Uterus (tissue), 4 donors: Measurements from ENCODE around the gene SLC26A6. TPM values are rescaled to one million over a fixed set of nuclear protein-coding genes. Genes with fewer than 3 reads are reported as not detected.
A peak's percentile ranks its signal among the peaks of the same experiment; 100 is the strongest.

Experiments used
- DNase-seq, 2 donors: peaks; one replicate each; pipeline ENCODE4 v3.0.0-alpha.2; 2019 to 2020
- H3K27ac ChIP-seq, 2 donors: fragments of 200-600 bp; sonication (generic); 1 replicate in 1 of 2; 2 replicates in 1 of 2; pipeline ENCODE4 v1.5.1; 2016 to 2018
- H3K27me3 ChIP-seq, 2 donors: fragments of 200-600 bp; sonication (generic); one replicate each; pipeline ENCODE4 v1.5.1; 2018 to 2019; ENCODE audit warnings: control low read depth in 1 of 2
- H3K36me3 ChIP-seq, 2 donors: fragments of 200-600 bp; sonication (generic); one replicate each; pipeline ENCODE4 v1.5.1; 2019; ENCODE audit warnings: control low read depth in 1 of 2
- H3K4me1 ChIP-seq, 2 donors: fragments of 200-600 bp; sonication (generic); one replicate each; pipeline ENCODE4 v1.5.1; 2018 to 2019; ENCODE audit warnings: control low read depth in 1 of 2
- H3K4me3 ChIP-seq, 2 donors: fragments of 200-600 bp; sonication (generic); 1 replicate in 1 of 2; 2 replicates in 1 of 2; pipeline ENCODE4 v1.5.1; 2018 to 2019; ENCODE audit warnings: mild to moderate bottlenecking in 1 of 2
- H3K9me3 ChIP-seq, 2 donors: fragments of 200-600 bp; sonication (generic); one replicate each; pipeline ENCODE4 v1.5.1; 2019; ENCODE audit warnings: control low read depth in 1 of 2
- CTCF ChIP-seq, 4 experiments: fragments of 200-600 bp in 2 of 4; fragments of 450-650 bp in 2 of 4; sonication (generic) in 2 of 4; IDR thresholded peaks; one replicate each; pipeline ENCODE4 v1.5.1; 2016 to 2019; ENCODE audit warnings: antibody characterized with exemption in 4 of 4, mild to moderate bottlenecking in 2 of 4, moderate library complexity in 1 of 4
- POLR2A ChIP-seq, 2 donors: fragments of 450-650 bp; IDR thresholded peaks; one replicate each; pipeline ENCODE4 v1.6.1; 2016; ENCODE audit warnings: antibody characterized with exemption in 2 of 2, mild to moderate bottlenecking in 1 of 2, moderate library complexity in 1 of 2
- intact Hi-C: fragments of 100-400 bp; cut with DNase I; formaldehyde crosslinking; loops from one replicate; pipeline ENCODE4 v1.15.1; 2023; ENCODE audit warnings: low total_unique reads
- total RNA-seq, 4 donors: library from RNA; depleted of rRNA in 3 of 4; stranded (reverse); fragments of >200 nt in 3 of 4; gene quantifications; one replicate each; pipeline versions ENCODE4 v1.1.0 to v1.2.4, GENCODE V29; 2014 to 2023
- donor health status: DM: yes; HTN: yes; CAD: no.

The SLC26A6 gene
- total RNA-seq, 4 donors from 2014 or later, result 0.59 to 98.1 (median 15.2) TPM

DNA sequence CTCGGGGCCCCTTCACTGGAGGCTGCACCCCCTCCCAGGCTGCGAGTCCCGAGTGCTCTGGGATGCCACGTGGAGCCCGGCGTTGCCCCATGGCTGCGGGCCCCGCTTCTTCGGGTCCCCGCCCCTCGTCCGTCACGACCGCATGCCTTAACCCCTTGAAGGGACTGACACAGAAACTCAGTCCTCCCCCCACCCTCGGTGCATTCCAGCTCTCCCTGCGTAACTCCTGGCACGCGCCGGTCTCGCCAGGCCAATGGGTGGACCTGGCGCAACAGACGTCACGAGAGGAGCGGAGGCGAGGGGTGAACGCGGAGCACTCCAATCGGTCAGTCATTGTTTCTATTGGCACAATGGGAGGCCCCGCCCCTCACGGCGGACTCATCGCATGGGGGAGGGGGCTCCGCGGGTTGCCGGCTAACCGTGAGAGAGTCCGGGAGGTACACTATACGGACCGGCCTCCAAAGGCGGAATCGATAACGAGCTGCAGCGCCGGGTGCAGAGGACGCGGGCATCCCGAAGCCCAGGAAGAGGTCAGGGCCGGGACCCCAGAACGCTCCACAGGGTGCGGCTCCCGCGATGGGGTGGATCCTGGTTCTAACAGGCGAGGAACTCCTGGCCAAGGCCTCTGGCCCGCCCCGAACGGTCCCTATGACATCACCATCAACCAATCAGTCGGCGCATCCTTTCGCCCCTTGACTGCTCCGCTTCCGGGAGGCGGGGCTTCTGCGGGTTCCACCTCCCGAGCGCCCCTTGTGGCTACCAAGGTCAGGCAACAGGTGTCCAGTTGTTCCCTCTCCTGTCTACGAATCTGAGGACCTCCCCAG, 28.4 kb upstream of the SLC26A6 start:
- H3K9me3 ChIP-seq, result no peaks in the 10 kb centered on the region
- peak; percentile 83 to 94 for DNase-seq
- peak overlapping the region; percentile 80 for H3K27ac ChIP-seq
- no peaks in the 10 kb centered on the region for H3K36me3 ChIP-seq
- H3K27me3 ChIP-seq, result peaks cover 0 to 5% of the 10 kb centered on the region in 2 donors
- peaks cover 0 to 12% of the 10 kb centered on the region in 2 donors for H3K4me1 ChIP-seq
- TF ChIP-seq CTCF (IDR thresholded peaks at IDR 0.05), result peak; percentile 52 to 71 (median 64)
- TF ChIP-seq POLR2A (IDR thresholded peaks at IDR 0.05), result peak; percentile 13 to 64
- intact Hi-C loops, result no loop called here
- H3K4me3 ChIP-seq, result peak overlapping the region; percentile 33 to 41

DNA sequence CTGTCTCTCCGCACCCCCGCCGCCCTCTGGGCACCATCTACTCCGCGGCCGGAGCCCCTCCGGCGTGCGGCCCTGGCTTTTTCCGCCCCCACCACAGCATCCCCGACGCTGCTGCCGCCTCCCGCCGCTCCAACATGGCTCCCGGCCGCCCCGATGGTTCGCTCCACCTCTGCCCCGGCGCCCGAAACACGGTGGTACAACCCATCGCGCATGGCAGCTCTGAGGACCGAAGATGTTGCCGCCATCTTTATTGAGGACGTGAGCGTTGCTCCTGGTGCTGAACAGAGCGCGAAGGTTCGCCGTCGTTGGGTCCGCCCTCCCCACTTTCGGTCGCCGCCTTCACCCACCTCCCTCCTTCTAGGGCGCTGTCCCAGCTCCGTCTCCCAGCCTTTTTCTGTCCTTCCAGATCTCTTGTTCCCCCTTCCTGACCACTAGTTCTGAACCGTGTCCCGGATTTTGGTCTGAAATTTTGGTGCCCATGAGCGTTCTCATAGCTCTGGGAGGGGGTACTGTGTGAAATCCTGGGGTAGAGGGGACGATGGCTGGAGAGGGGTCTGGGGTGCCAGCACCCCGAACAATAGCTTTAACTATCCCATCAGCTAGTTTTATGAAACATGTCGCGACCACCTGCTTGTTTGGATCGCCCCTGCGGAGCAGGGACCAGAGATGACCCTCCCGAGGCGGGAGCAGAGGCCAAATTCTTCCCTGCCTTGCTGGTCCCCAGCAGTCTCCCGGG, 27.7 kb upstream of the SLC26A6 start, which contains the start of gene CELSR3:
TSS of gene CELSR3 (minus strand) at position 134 of the 736 bp plus-strand sequence. CDS start 252 bp downstream, outside the sequence.
- Histone ChIP-seq H3K4me3 (peak within 1 kb of the TSS; percentile 33 to 41), H3K9me3 (no peaks in the 10 kb centered on the region), H3K4me1 (peaks cover 0 to 12% of the 10 kb centered on the region in 2 donors), H3K27ac (peak within 1 kb of the TSS; percentile 80), H3K27me3 (peaks cover 0 to 5% of the 10 kb centered on the region in 2 donors), H3K36me3 (no peaks in the 10 kb centered on the region)
- peak; percentile 48 to 70 for DNase-seq
- intact Hi-C loops, result no loop called here
- no peak for TF ChIP-seq POLR2A (IDR thresholded peaks at IDR 0.05)
- TF ChIP-seq CTCF (IDR thresholded peaks at IDR 0.05), result no peak

DNA sequence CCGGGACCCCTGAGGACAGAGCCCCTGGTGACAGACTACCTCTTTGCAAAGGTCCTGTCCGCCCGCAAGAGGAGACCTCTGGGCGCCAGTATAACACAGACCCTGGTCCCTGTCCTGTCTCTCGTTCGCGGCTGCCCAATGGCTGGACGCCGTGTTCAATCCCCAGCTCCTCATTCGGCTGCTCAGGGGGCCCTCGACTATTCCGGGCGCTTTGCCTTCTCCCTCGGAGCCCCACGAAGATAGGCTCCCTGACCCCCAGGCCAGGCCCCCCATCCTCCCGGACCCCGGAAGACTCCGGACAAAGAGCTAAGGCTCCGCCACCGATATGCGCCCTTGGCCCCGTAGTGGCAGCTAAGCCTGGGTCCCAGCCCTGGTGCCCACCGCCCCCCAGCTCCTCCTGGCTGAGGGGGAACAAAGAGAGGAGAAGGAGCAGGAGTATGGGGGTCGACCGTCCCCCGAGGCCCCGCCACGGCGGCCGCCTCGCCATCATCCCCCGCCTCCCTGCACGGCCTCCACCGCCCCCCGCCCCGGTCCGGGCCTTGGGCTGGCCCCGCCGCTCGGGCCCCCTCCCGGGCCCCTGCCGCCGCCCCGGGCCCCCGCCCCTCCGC, 27.0 kb upstream of the SLC26A6 start:
- no peaks in the 10 kb centered on the region for H3K36me3 ChIP-seq

DNA sequence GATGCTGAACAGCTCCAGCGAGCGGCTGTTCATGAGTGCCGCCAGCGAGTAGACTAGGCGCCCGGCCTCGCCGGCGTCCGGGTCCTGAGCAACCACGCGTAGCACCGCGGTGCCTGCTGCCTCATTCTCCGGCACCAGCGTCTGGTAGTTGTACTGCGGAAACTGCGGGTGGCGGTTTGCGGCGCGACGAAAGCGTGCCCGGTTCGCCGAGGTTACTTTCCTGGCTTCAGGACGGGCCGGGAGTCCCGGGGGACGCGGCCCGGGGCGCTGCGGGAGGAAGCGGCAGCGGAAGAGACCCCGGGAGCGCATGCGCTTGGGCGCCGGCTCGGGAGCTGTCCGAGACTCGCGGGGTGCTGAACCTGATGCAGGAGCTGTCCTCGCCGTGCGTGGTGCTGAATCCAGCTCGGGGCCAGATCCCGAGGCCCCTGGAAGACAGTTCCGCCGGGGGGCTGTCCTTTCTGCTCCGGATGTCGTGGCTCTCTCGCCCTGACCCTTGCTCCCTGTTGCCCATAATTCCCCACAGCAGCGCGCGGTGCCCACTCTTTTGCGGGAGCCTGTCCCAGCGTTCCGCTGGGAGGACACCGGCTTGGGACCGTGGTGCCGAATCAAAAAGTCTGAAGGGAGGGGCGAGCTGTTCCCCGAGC, 26.4 kb upstream of the SLC26A6 start:
- Histone ChIP-seq H3K4me3 (peak overlapping the region in 1 of 2 donors; percentile 11), H3K36me3 (no peaks in the 10 kb centered on the region), H3K4me1 (peaks cover 0 to 12% of the 10 kb centered on the region in 2 donors), H3K27ac (no peak overlapping the region), H3K9me3 (no peaks in the 10 kb centered on the region), H3K27me3 (peaks cover 0 to 5% of the 10 kb centered on the region in 2 donors)
- intact Hi-C loops, result no loop called here
- peak; percentile 50 to 65 for DNase-seq
- TF ChIP-seq POLR2A (IDR thresholded peaks at IDR 0.05) (no peak), CTCF (IDR thresholded peaks at IDR 0.05) (no peak)

More for the DNA sequence above, 27.0 kb upstream of the SLC26A6 start:
- no peak for DNase-seq
- Histone ChIP-seq H3K27ac (no peak overlapping the region), H3K4me1 (peaks cover 0 to 12% of the 10 kb centered on the region in 2 donors), H3K27me3 (peaks cover 0 to 5% of the 10 kb centered on the region in 2 donors), H3K4me3 (peak overlapping the region; percentile 33 to 41), H3K9me3 (no peaks in the 10 kb centered on the region)
- intact Hi-C loops, result no loop called here
- TF ChIP-seq POLR2A (IDR thresholded peaks at IDR 0.05) (no peak), CTCF (IDR thresholded peaks at IDR 0.05) (no peak)
